Heart right ventricle (tissue), 16 donors: ENCODE measurements around the gene AKAP6. TPM values are rescaled to one million over a fixed set of nuclear protein-coding genes. Genes with fewer than 3 reads are reported as not detected.
A peak's percentile ranks its signal among the peaks of the same experiment; 100 is the strongest.

Experiments used
- ATAC-seq, 8 donors: fragments of 200-7000 bp; cut with Tn5 transposase; one replicate each; pipeline ENCODE4 v1.9.1; 2020; ENCODE audit warnings: mild to moderate bottlenecking in 8 of 8, moderate library complexity in 8 of 8, moderate number of reproducible peaks in 1 of 8
- DNase-seq, 2 donors: peaks; one replicate each; pipeline ENCODE4 v3.0.0-alpha.2; 2020
- H3K27ac ChIP-seq, 10 donors: fragments of 200-600 bp; sonication (generic) in 2 of 10; one replicate each; pipeline versions ENCODE4 v1.5.0 to v1.8.0; 2020 to 2022; ENCODE audit warnings: mild to moderate bottlenecking in 3 of 10
- H3K27me3 ChIP-seq, 7 donors: fragments of 200-600 bp; one replicate each; pipeline ENCODE4 v1.8.0; 2021 to 2022; ENCODE audit warnings: mild to moderate bottlenecking in 2 of 7
- H3K36me3 ChIP-seq, 9 donors: fragments of 200-600 bp; sonication (generic) in 1 of 9; one replicate each; pipeline versions ENCODE4 v1.5.0 to v1.8.0; 2020 to 2022; ENCODE audit warnings: mild to moderate bottlenecking in 2 of 9
- H3K4me1 ChIP-seq, 9 donors: fragments of 200-600 bp; sonication (generic) in 1 of 9; one replicate each; pipeline versions ENCODE4 v1.5.0 to v1.8.0; 2020 to 2022; ENCODE audit warnings: mild to moderate bottlenecking in 4 of 9
- H3K4me3 ChIP-seq, 10 donors: fragments of 200-600 bp; sonication (generic) in 2 of 10; one replicate each; pipeline versions ENCODE4 v1.5.0 to v1.8.0; 2020 to 2022; ENCODE audit warnings: mild to moderate bottlenecking in 7 of 10, moderate library complexity in 2 of 10
- H3K9me3 ChIP-seq, 11 donors: fragments of 200-600 bp in 10 of 11; sonication (generic) in 2 of 11; one replicate each; pipeline versions ENCODE4 v1.5.0 to v1.8.0; 2013 to 2022; ENCODE audit warnings: mild to moderate bottlenecking in 2 of 11, control low read depth in 1 of 11, moderate library complexity in 1 of 11
- WGBS, 2 donors: extraction: QIAGEN DNeasy Blood & Tissue Kit; methylation state at CpG; one replicate each; pipeline ENCODE4 v1.1.7; 2013; ENCODE audit warnings: inconsistent platforms in 1 of 2; 5-methylcytosine and 5-hydroxymethylcytosine counted together
- intact Hi-C, 10 donors: fragments of 100-400 bp; cut with DNase I; formaldehyde crosslinking; loops; one replicate each; pipeline versions ENCODE4 v1.11.1 to v1.14.2; 2022
- polyA plus RNA-seq, 2 donors: library from polyadenylated mRNA; stranded (reverse); fragments of 200-250 nt; gene quantifications; one replicate each; pipeline ENCODE4 v1.2.3, GENCODE V29; 2013
- total RNA-seq, 10 donors: library from RNA; stranded (reverse); fragmentation: NEBNext Ultra II Directional in 3 of 10; extraction: Animal tissue kit (Norgen Biotek cat#: 25700) in 3 of 10; gene quantifications; one replicate each; pipeline versions ENCODE4 v1.2.1 to v1.2.4, GENCODE V29; 2021 to 2023
- TF ChIP-seq, protein P1 (sequence below), 9 donors: fragments of 200-600 bp; sonication (generic) in 2 of 9; IDR thresholded peaks; one replicate each; pipeline versions ENCODE4 v1.5.0 to v1.8.0; 2021 to 2022; ENCODE audit warnings: antibody characterized with exemption in 9 of 9, mild to moderate bottlenecking in 5 of 9, moderate library complexity in 1 of 9
- donor health status: Arrhythmogenic right ventricular cardiomyopathy.
- donor health status: ischemic (EF 13 %, LVEDD 7.1; RV severe dilation, severe dysfunction).
- donor health status: healthy with polysubstance abuse.
- donor health status: DM: no; HTN: yes; CAD: no.
- donor health status: DM: no; HTN: no; CAD: no.
- donor health status: ischemic (EF 25% LVEDD 6.9; RV normal size, moderate dysfunction).
- donor health status: ischemic (EF 25% LVEDD 5.7; RV mildly dilated, moderate dysfunction).
- donor health status: healthy.
- donor health status: DM: yes; HTN: yes; CAD: no.
- donor health status: Ischemic cardiomyopathy.
- donor health status: ischemic (EF 35%, LVEDD 5.7; RV mildly dilated, moderate dysfunction).
- donor health status: nonischemic (EF 11% LVEDD 7.7; RV severe dilation, severe dysfunction).
- donor health status: DM: yes; HTN: yes; CAD: no.
- donor health status: PGD.
- donor health status: ischemic (EF 29% LVEDD 5.4; RV normal size, mild dysfunction).
- donor health status: nonischemic (EF 23%, LVEDD 6.1; RV moderate dilation, normal function).

Gene AKAP6
- total and polyA plus RNA-seq, 12 donors: 13.5 to 332 (median 229) TPM

GRCh38 chr14:32472076-32472475 is 143.0 kb downstream of the AKAP6 start:
- WGBS, 2 donors: 83 to 88% methylated on average over 1 of the region's 1 CpG
- peak overlapping the region in 9 of 10 donors; percentile 28 to 87 (median 63) for H3K27ac ChIP-seq
- no peaks in the 10 kb centered on the region for H3K36me3 ChIP-seq
- no peak overlapping the region for H3K4me3 ChIP-seq
- H3K27me3 ChIP-seq: no peaks in the 10 kb centered on the region
- intact Hi-C loops: loop anchor here in 6 of 10 donors (5.0 to 10.0 kb wide), 9 partner anchors 40 to 547 kb away; partner anchors contain the start of gene ARHGAP5 (in 2 of the 6)
- H3K9me3 ChIP-seq: no peaks in the 10 kb centered on the region
- peak in 1 of 8 donors; percentile 56 for ATAC-seq
- DNase-seq: no peak
- peaks cover 6 to 71% (median 38%) of the 10 kb centered on the region in 9 donors for H3K4me1 ChIP-seq
- TF ChIP-seq, protein P1, sequence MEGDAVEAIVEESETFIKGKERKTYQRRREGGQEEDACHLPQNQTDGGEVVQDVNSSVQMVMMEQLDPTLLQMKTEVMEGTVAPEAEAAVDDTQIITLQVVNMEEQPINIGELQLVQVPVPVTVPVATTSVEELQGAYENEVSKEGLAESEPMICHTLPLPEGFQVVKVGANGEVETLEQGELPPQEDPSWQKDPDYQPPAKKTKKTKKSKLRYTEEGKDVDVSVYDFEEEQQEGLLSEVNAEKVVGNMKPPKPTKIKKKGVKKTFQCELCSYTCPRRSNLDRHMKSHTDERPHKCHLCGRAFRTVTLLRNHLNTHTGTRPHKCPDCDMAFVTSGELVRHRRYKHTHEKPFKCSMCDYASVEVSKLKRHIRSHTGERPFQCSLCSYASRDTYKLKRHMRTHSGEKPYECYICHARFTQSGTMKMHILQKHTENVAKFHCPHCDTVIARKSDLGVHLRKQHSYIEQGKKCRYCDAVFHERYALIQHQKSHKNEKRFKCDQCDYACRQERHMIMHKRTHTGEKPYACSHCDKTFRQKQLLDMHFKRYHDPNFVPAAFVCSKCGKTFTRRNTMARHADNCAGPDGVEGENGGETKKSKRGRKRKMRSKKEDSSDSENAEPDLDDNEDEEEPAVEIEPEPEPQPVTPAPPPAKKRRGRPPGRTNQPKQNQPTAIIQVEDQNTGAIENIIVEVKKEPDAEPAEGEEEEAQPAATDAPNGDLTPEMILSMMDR (IDR thresholded peaks at IDR 0.05): no peak

- DNase-seq (peak; percentile 24 to 31), ATAC-seq (peak in 7 of 8 donors; percentile 53 to 76 (median 70))
- intact Hi-C loops: loop anchor here in 6 of 10 donors (5.0 to 10.0 kb wide), 9 partner anchors 40 to 548 kb away; partner anchors contain the start of gene ARHGAP5 (in 2 of the 6)
- Histone ChIP-seq H3K27me3 (no peaks in the 10 kb centered on the region), H3K27ac (peak overlapping the region; percentile 28 to 87 (median 61)), H3K9me3 (no peaks in the 10 kb centered on the region), H3K36me3 (no peaks in the 10 kb centered on the region), H3K4me1 (peaks cover 6 to 70% (median 41%) of the 10 kb centered on the region in 9 donors), H3K4me3 (no peak overlapping the region)
- 23 to 31% methylated on average over 4 of the region's 4 CpGs for WGBS, 2 donors
- TF ChIP-seq, protein P1 (IDR thresholded peaks at IDR 0.05): no peak
These were observed 143.7 kb downstream of the AKAP6 start for GRCh38 chr14:32472512-32473463.

DNA sequence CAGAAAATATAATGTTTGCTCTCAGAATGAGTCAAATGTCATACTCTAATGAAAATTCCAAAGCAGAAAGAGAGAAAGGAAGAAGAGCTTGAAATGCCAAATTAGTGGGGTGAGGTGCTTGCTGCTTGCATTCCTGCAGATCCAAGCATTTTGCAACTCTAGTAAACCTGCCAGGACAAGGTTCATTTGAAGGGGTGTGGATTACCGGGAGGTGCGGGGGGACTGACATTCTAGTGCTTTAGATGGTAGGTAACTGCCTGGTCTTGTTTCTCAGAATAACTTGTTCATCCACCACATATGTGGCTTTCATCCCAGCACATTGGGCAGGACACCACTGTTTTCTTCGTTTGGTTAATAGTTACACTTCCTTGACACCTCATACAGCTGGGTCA is 144.4 kb downstream of the AKAP6 start:
- ATAC-seq: peak; percentile 43 to 86 (median 76)
- peak; percentile 33 to 36 for DNase-seq
- H3K36me3 ChIP-seq: no peaks in the 10 kb centered on the region
- 26 to 36% methylated on average over 3 of the region's 3 CpGs for WGBS, 2 donors
- intact Hi-C loops: loop anchor here in 6 of 10 donors (5.0 to 10.0 kb wide), 9 partner anchors 39 to 549 kb away; partner anchors contain the start of gene ARHGAP5 (in 2 of the 6)
- no peaks in the 10 kb centered on the region for H3K9me3 ChIP-seq
- H3K27me3 ChIP-seq: no peaks in the 10 kb centered on the region
- no peak overlapping the region for H3K4me3 ChIP-seq
- TF ChIP-seq, protein P1 (IDR thresholded peaks at IDR 0.05): no peak
- peak overlapping the region; percentile 28 to 87 (median 61) for H3K27ac ChIP-seq
- H3K4me1 ChIP-seq: peaks cover 6 to 77% (median 44%) of the 10 kb centered on the region in 9 donors

- WGBS, 2 donors: 67 to 77% methylated on average over 5 of the region's 5 CpGs
- H3K27me3 ChIP-seq: no peaks in the 10 kb centered on the region
- H3K9me3 ChIP-seq: no peaks in the 10 kb centered on the region
- H3K36me3 ChIP-seq: no peaks in the 10 kb centered on the region
- intact Hi-C loops: loop anchor here in 6 of 10 donors (5.0 to 10.0 kb wide), 9 partner anchors 38 to 550 kb away; partner anchors contain the start of gene ARHGAP5 (in 2 of the 6)
- ATAC-seq: no peak
- no peak overlapping the region for H3K4me3 ChIP-seq
- DNase-seq: no peak
- H3K4me1 ChIP-seq: peaks cover 6 to 74% (median 39%) of the 10 kb centered on the region in 9 donors
- peak overlapping the region in 5 of 10 donors; percentile 29 to 87 (median 72) for H3K27ac ChIP-seq
- TF ChIP-seq, protein P1 (IDR thresholded peaks at IDR 0.05): no peak
These were observed 145.5 kb downstream of the AKAP6 start for GRCh38 chr14:32474478-32475195.
